Naive thymus-derived CD4-positive, alpha-beta T cell (primary cell): Measurements from ENCODE around the gene COX6B2. TPM values are rescaled to one million over a fixed set of nuclear protein-coding genes. Genes with fewer than 3 reads are reported as not detected.
A peak's percentile ranks its signal among the peaks of the same experiment; 100 is the strongest.

Source experiments
- ATAC-seq: fragments of 150-1000 bp; cut with Tn5 transposase; 2 replicates; pipeline ENCODE4 v1.10.0; 2021; ENCODE audit warnings: mild to moderate bottlenecking, moderate library complexity
- CTCF ChIA-PET: fragments of 350-600 bp; sonication (Branson Sonifier 250); formaldehyde crosslinking; loops from one replicate; lab custom pipeline; 2021; ENCODE audit warnings: antibody characterized with exemption; lab: Charles Lee
- POLR2A ChIA-PET: fragments of 350-600 bp; sonication (Branson Sonifier 250); formaldehyde crosslinking; loops from one replicate; lab custom pipeline; 2021; ENCODE audit warnings: antibody characterized with exemption, inconsistent platforms; lab: Charles Lee
- DNase-seq, 9 donors: peaks; one replicate each; pipeline versions ENCODE4 v3.0.0 to v3.0.0-alpha.2; 2020 to 2022; ENCODE audit warnings: mixed read lengths in 1 of 9
- H3K27ac ChIP-seq: one replicate; pipeline ENCODE4 v1.7.0; 2013; ENCODE audit warnings: mild to moderate bottlenecking, low read depth, low read length, moderate library complexity
- H3K27me3 ChIP-seq, 2 donors: one replicate each; pipeline ENCODE4 v1.7.0; 2013; ENCODE audit warnings: low read length in 2 of 2, mild to moderate bottlenecking in 2 of 2, moderate library complexity in 2 of 2; ENCODE audit not compliant: control insufficient read depth in 2 of 2, insufficient read depth in 2 of 2
- H3K36me3 ChIP-seq, 3 experiments: 1 replicate in 2 of 3; 2 replicates in 1 of 3; pipeline ENCODE4 v1.7.0; 2013; ENCODE audit warnings: low read length in 3 of 3, mild to moderate bottlenecking in 3 of 3, moderate library complexity in 1 of 3; ENCODE audit not compliant: insufficient read depth in 3 of 3, control insufficient read depth in 2 of 3
- H3K4me1 ChIP-seq, 2 donors: one replicate each; pipeline ENCODE4 v1.7.0; 2013; ENCODE audit warnings: low read length in 2 of 2, mild to moderate bottlenecking in 2 of 2, moderate library complexity in 1 of 2; ENCODE audit not compliant: control insufficient read depth in 2 of 2, insufficient read depth in 2 of 2
- H3K4me3 ChIP-seq: 2 replicates; pipeline ENCODE4 v1.7.0; 2013; ENCODE audit warnings: mild to moderate bottlenecking, low read length
- H3K9me3 ChIP-seq, 3 experiments: 1 replicate in 2 of 3; 2 replicates in 1 of 3; pipeline ENCODE4 v1.7.0; 2013; ENCODE audit warnings: low read length in 3 of 3; ENCODE audit not compliant: control insufficient read depth in 2 of 3
- H3K27ac Mint-ChIP-seq, 9 donors: one replicate each; pipeline ENCODE4 v1.8.0; 2020 to 2022; ENCODE audit warnings: mixed read lengths in 9 of 9, mild to moderate bottlenecking in 8 of 9, moderate library complexity in 5 of 9, inconsistent platforms in 2 of 9
- H3K27me3 Mint-ChIP-seq, 5 donors: one replicate each; pipeline ENCODE4 v1.8.0; 2021 to 2022; ENCODE audit warnings: mixed read lengths in 5 of 5, mild to moderate bottlenecking in 1 of 5
- H3K36me3 Mint-ChIP-seq, 5 donors: one replicate each; pipeline ENCODE4 v1.8.0; 2020 to 2022; ENCODE audit warnings: mixed read lengths in 5 of 5, mild to moderate bottlenecking in 3 of 5, inconsistent platforms in 1 of 5
- H3K4me1 Mint-ChIP-seq, 7 donors: one replicate each; pipeline ENCODE4 v1.8.0; 2020 to 2022; ENCODE audit warnings: mixed read lengths in 7 of 7, mild to moderate bottlenecking in 3 of 7, inconsistent platforms in 1 of 7
- H3K4me3 Mint-ChIP-seq, 10 donors: one replicate each; pipeline ENCODE4 v1.8.0; 2020 to 2022; ENCODE audit warnings: mild to moderate bottlenecking in 10 of 10, mixed read lengths in 10 of 10, moderate library complexity in 6 of 10, inconsistent platforms in 2 of 10
- H3K9me3 Mint-ChIP-seq, 11 donors: one replicate each; pipeline ENCODE4 v1.8.0; 2020 to 2022; ENCODE audit warnings: mixed read lengths in 11 of 11, mild to moderate bottlenecking in 4 of 11, inconsistent platforms in 1 of 11, moderate library complexity in 1 of 11
- intact Hi-C, 2 donors: fragments of 100-400 bp; cut with micrococcal nuclease; formaldehyde crosslinking; loops; one replicate each; pipeline ENCODE4 v1.15.1; 2023
- polyA plus RNA-seq, 2 donors: library from polyadenylated mRNA; unstranded; fragments of 300-500 nt; fragmentation: Illumina TruSeq; gene quantifications; one replicate each; pipeline ENCODE4 v1.2.3, GENCODE V29; 2021
- total RNA-seq, 6 experiments: library from RNA in 5 of 6; stranded (reverse) in 5 of 6; gene quantifications; 1 replicate in 5 of 6; 2 replicates in 1 of 6; pipeline ENCODE4 v1.2.3 and lab custom pipeline; 2021 to 2026

The COX6B2 gene
- total and polyA plus RNA-seq, 7 experiments from 2014 or later: 0.37 to 0.49 TPM; not detected in 5

DNA sequence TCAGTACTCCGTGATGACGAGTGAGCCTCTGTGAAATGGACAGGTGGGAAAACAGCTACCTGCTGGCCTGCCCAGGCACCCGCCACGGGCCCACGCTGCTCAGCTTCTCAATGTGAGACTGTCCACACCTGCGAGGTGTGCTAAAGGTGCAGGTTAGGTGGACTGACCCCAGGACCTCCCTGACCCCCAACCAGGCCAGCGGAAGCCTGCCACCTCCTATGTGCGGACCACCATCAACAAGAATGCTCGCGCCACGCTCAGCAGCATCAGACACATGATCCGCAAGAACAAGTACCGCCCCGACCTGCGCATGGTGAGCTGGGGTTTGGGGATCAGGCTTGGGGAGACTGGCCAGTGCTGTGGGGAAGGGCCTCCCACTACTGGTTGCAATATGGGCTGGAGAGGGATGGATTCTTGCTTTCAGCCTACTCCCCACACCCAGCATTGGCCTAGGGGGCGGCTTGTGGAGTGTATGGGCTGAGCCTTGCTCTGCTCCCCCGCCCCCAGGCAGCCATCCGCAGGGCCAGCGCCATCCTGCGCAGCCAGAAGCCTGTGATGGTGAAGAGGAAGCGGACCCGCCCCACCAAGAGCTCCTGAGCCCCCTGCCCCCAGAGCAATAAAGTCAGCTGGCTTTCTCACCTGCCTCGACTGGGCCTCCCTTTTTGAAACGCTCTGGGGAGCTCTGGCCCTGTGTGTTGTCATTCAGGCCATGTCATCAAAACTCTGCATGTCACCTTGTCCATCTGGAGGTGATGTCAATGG, 33.4 kb upstream of the COX6B2 start:
- H3K4me1 ChIP-seq: peaks cover 39 to 44% of the 10 kb centered on the region in 2 donors
- peak overlapping the region in 8 of 9 donors; percentile 89 to 100 (median 98) for H3K27ac Mint-ChIP-seq
- peaks cover 36 to 78% (median 60%) of the 10 kb centered on the region in 7 donors for H3K4me1 Mint-ChIP-seq
- ChIA-PET CTCF (interaction anchor here (1.1 kb wide), 1 partner anchor 80 kb away, joined by 3 read pairs; no protein-coding TSS in a partner anchor), POLR2A (interaction anchor here (0.6 to 7.3 kb wide), 15 partner anchors 11 to 237 kb away, joined by 3 to 82 read pairs (median 4); partner anchors contain the start of genes KMT5C, UBE2S, ZNF524 and ZNF628)
- H3K4me3 ChIP-seq: peak overlapping the region; percentile 92
- no peaks in the 10 kb centered on the region for H3K27me3 ChIP-seq
- H3K36me3 ChIP-seq: peaks cover 0 to 61% (median 11%) of the 10 kb centered on the region in 3 experiments
- peaks cover 0 to 3% (median 0%) of the 10 kb centered on the region in 5 donors for H3K27me3 Mint-ChIP-seq
- H3K4me3 Mint-ChIP-seq: peak overlapping the region; percentile 94 to 100 (median 100)
- ATAC-seq: no peak
- H3K9me3 Mint-ChIP-seq: peaks cover 0 to 8% (median 0%) of the 10 kb centered on the region in 11 donors
- no peak for DNase-seq
- peaks cover 4 to 39% (median 19%) of the 10 kb centered on the region in 5 donors for H3K36me3 Mint-ChIP-seq
- H3K27ac ChIP-seq: peak overlapping the region; percentile 91
- intact Hi-C loops: loop anchor here (5.0 to 10.0 kb wide), 5 partner anchors 36 to 1521 kb away; partner anchors contain the start of genes COX6B2 (in 1 of the 2), MYADM (in 1 of the 2), TSEN34 (in 1 of the 2) and ZNF579 (in 1 of the 2)
- no peaks in the 10 kb centered on the region for H3K9me3 ChIP-seq

DNA sequence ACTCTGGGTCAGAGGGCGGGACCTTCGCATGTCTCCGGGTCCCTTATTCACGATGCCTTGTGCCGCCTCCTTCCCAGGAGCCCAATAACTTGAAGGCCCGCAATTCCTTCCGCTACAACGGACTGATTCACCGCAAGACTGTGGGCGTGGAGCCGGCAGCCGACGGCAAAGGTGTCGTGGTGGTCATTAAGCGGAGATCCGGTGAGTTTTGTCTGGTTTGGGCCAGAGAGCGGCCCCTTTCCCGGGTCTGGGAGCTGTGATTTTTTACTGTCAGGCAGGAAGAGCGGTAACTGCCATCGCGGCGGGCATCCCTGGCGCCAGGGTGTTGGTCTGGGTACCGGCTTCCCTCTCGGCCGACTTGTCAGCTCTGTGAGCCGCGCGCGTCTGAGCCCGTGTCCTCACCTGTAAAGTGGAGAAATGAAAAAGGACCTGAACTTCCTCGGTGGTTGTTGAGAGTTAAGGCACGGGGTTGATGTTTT, 32.0 kb upstream of the COX6B2 start:
- intact Hi-C loops: loop anchor here (5.0 to 10.0 kb wide), 5 partner anchors 34 to 1519 kb away; partner anchors contain the start of genes COX6B2 (in 1 of the 2), MYADM (in 1 of the 2), TSEN34 (in 1 of the 2) and ZNF579 (in 1 of the 2)
- Mint-ChIP-seq H3K9me3 (peaks cover 0 to 8% (median 0%) of the 10 kb centered on the region in 11 donors), H3K36me3 (peaks cover 5 to 49% (median 19%) of the 10 kb centered on the region in 5 donors), H3K4me3 (peak overlapping the region; percentile 94 to 100 (median 100)), H3K27ac (peak overlapping the region; percentile 91 to 100 (median 99)), H3K27me3 (peaks cover 0 to 3% (median 0%) of the 10 kb centered on the region in 5 donors), H3K4me1 (peaks cover 43 to 84% (median 71%) of the 10 kb centered on the region in 7 donors)
- Histone ChIP-seq H3K27me3 (no peaks in the 10 kb centered on the region), H3K9me3 (no peaks in the 10 kb centered on the region), H3K36me3 (peaks cover 0 to 55% (median 11%) of the 10 kb centered on the region in 3 experiments), H3K27ac (peak overlapping the region; percentile 91), H3K4me1 (peaks cover 45 to 53% of the 10 kb centered on the region in 2 donors), H3K4me3 (peak overlapping the region; percentile 92)
- DNase-seq (peak in 1 of 9 donors; percentile 21), ATAC-seq (no peak)
- ChIA-PET CTCF (interaction anchor here (0.6 kb wide), 1 partner anchor 295 kb away, joined by 3 read pairs; no protein-coding TSS in a partner anchor), POLR2A (interaction anchor here (0.6 to 7.3 kb wide), 10 partner anchors 13 to 1197 kb away, joined by 3 to 82 read pairs (median 6); partner anchors contain the start of genes HSPBP1, MBOAT7, UBE2S and ZNF628)

DNA sequence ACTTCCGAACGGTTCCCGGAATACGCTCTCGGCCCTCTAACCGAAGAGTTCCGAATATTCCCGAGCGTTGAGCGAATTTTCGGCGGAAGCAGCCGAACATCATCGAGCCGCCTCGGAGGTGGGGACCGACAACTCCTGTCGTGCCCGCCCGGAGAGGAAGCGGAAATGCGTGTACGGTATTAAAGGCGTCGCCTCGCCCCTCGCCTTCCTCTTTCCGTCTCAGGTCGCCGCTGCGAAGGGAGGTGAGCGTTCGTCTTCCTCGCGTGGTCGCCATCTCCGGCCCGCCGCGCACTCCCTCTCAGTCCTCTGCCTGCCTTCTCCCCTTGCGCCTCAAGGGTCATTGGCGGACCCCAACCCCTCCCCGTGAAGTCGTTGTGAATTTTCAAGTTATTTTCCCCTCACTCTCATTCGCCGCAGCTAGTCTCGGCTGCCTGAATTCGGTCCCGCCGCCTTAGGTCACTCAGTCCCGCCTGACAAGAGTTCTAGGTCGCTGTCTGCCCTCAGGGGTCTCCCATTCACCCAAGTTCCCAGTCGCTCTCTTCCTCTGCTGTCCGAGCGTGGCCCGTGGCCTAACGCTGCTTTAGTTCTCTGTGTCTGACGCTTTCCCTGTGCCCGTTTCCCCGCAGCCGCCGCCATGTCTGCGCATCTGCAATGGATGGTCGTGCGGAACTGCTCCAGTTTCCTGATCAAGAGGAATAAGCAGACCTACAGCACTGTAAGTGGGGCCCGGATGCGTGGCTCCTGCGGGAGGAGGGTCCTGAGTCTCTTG, 31.4 kb upstream of the COX6B2 start, which contains the start of gene RPL28:
TSS of gene RPL28 (plus strand) at position 209 of the 769 bp plus-strand sequence. CDS start at position 635, 426 bp downstream.
- Histone ChIP-seq H3K27me3 (no peaks in the 10 kb centered on the region), H3K4me3 (peak within 1 kb of the TSS; percentile 92), H3K36me3 (peaks cover 0 to 49% (median 11%) of the 10 kb centered on the region in 3 experiments), H3K9me3 (no peaks in the 10 kb centered on the region), H3K4me1 (peaks cover 45 to 53% of the 10 kb centered on the region in 2 donors), H3K27ac (peak within 1 kb of the TSS; percentile 91)
- ATAC-seq (peak; percentile 89), DNase-seq (peak; percentile 92 to 99 (median 99))
- peaks cover 7 to 51% (median 19%) of the 10 kb centered on the region in 5 donors for H3K36me3 Mint-ChIP-seq
- ChIA-PET CTCF (no interaction called here), POLR2A (interaction anchor here (0.6 to 7.3 kb wide), 9 partner anchors 13 to 1197 kb away, joined by 3 to 82 read pairs (median 6); partner anchors contain the start of genes HSPBP1, MBOAT7, UBE2S and ZNF628)
- intact Hi-C loops: loop anchor here (1.0 to 10.0 kb wide), 20 partner anchors 22 to 1519 kb away; partner anchors contain the start of genes HSPBP1 (in 2 of the 2), KMT5C (in 2 of the 2), PPP1R12C (in 2 of the 2) and PPP6R1 (in 2 of the 2)
- peaks cover 0 to 8% (median 0%) of the 10 kb centered on the region in 11 donors for H3K9me3 Mint-ChIP-seq
- H3K27me3 Mint-ChIP-seq: peaks cover 0 to 3% (median 0%) of the 10 kb centered on the region in 5 donors
- peak within 1 kb of the TSS; percentile 91 to 100 (median 99) for H3K27ac Mint-ChIP-seq
- H3K4me3 Mint-ChIP-seq: peak within 1 kb of the TSS; percentile 94 to 100 (median 100)
- H3K4me1 Mint-ChIP-seq: peaks cover 41 to 79% (median 70%) of the 10 kb centered on the region in 7 donors

DNA sequence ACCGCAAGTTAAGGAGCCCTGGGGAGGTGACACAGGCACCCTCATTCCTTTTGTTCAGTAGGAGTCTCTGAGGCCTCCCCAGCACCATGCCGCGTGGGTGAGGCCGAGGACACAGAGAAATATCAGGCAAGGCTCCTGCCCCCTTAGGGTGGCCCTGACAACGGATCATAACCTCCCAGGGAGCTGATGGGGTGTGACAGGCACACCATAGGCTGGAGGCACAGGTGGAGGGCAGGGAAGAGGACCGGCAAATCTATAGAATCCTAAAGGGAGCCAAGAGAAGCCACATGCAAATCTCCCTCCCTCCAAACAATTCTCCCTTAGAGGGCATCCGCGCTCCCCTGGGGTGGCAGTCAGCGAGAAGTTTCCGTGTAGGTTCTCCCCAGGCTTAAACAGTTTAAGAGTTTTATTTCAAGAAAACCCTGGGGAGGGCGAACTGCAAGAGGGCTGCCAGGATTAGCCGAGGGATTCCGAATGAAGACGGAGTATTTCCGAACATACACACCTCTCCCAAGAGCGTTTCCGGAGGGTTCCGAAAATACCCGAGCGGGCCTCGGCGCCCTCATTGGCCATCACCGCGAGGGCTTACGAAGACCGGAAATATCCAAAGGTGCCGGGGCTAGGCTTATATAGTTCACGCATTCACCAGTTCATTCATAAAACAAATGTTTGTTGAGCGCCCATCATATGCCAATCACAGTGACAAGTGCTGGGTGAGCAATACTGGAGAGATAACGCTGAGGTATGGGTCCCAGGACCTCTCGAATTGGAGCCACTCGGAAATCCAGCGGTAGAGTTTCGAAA, 30.6 kb upstream of the COX6B2 start:
- peaks cover 0 to 42% (median 11%) of the 10 kb centered on the region in 3 experiments for H3K36me3 ChIP-seq
- Mint-ChIP-seq H3K9me3 (peaks cover 0 to 8% (median 0%) of the 10 kb centered on the region in 11 donors), H3K27me3 (peaks cover 0 to 3% (median 0%) of the 10 kb centered on the region in 5 donors), H3K4me1 (peaks cover 35 to 72% (median 64%) of the 10 kb centered on the region in 7 donors), H3K27ac (peak overlapping the region; percentile 91 to 100 (median 99)), H3K4me3 (peak overlapping the region; percentile 94 to 100 (median 100)), H3K36me3 (peaks cover 7 to 47% (median 19%) of the 10 kb centered on the region in 5 donors)
- peak; percentile 85 for ATAC-seq
- POLR2A ChIA-PET: interaction anchor here (0.7 to 7.3 kb wide), 23 partner anchors 14 to 269 kb away, joined by 3 to 82 read pairs (median 5); partner anchors contain the start of genes HSPBP1, ISOC2, KMT5C and PPP1R12C
- CTCF ChIA-PET: interaction anchor here (0.8 to 2.4 kb wide), 5 partner anchors 16 to 125 kb away, joined by 3 to 16 read pairs (median 4); partner anchors contain the start of gene KMT5C
- peak; percentile 88 to 98 (median 97) for DNase-seq
- H3K27ac ChIP-seq: peak overlapping the region; percentile 91
- peak overlapping the region; percentile 92 for H3K4me3 ChIP-seq
- intact Hi-C loops: loop anchor here (1.0 to 10.0 kb wide), 20 partner anchors 23 to 1518 kb away; partner anchors contain the start of genes HSPBP1 (in 2 of the 2), KMT5C (in 2 of the 2), PPP1R12C (in 2 of the 2) and PPP6R1 (in 2 of the 2)
- H3K9me3 ChIP-seq: no peaks in the 10 kb centered on the region
- H3K27me3 ChIP-seq: no peaks in the 10 kb centered on the region
- H3K4me1 ChIP-seq: peaks cover 45 to 50% of the 10 kb centered on the region in 2 donors
